Natural killer cell (primary cell): ENCODE results near the gene KANSL1L. TPM values are rescaled to one million over a fixed set of nuclear protein-coding genes. Genes with fewer than 3 reads are reported as not detected.

ENCODE experiments used
- ATAC-seq, 3 donors: fragments of 150-1000 bp in 2 of 3; fragments of 200-7000 bp in 1 of 3; cut with Tn5 transposase; 1 replicate in 1 of 3; 2 replicates in 2 of 3; pipeline ENCODE4 v1.10.0; 2021; ENCODE audit warnings: mild to moderate bottlenecking in 2 of 3, moderate library complexity in 2 of 3
- DNase-seq, 2 donors: peaks; one replicate each; pipeline versions ENCODE4 v3.0.0 to v3.0.0-alpha.2; 2013 to 2021; ENCODE audit warnings: mixed read lengths in 1 of 2
- H3K27ac ChIP-seq: one replicate; pipeline ENCODE4 v1.5.1; 2013; ENCODE audit warnings: mild to moderate bottlenecking, low read length
- H3K27me3 ChIP-seq: one replicate; pipeline ENCODE4 v1.6.1; 2013; ENCODE audit warnings: low read length; ENCODE audit not compliant: control insufficient read depth, insufficient read depth
- H3K36me3 ChIP-seq: one replicate; pipeline ENCODE4 v1.6.1; 2013; ENCODE audit warnings: low read length; ENCODE audit not compliant: control insufficient read depth, insufficient read depth
- H3K4me1 ChIP-seq: one replicate; pipeline ENCODE4 v1.6.1; 2013; ENCODE audit warnings: low read length; ENCODE audit not compliant: control insufficient read depth, insufficient read depth
- H3K4me3 ChIP-seq: one replicate; pipeline ENCODE4 v1.5.1; 2013; ENCODE audit warnings: low read length
- H3K9me3 ChIP-seq: one replicate; pipeline ENCODE4 v1.6.1; 2013; ENCODE audit warnings: low read length; ENCODE audit not compliant: control insufficient read depth, insufficient read depth
- H3K27ac Mint-ChIP-seq, 2 donors: one replicate each; pipeline ENCODE4 v1.8.0; 2022; ENCODE audit warnings: mild to moderate bottlenecking in 2 of 2, mixed read lengths in 2 of 2, moderate library complexity in 1 of 2
- H3K27me3 Mint-ChIP-seq, 2 donors: one replicate each; pipeline ENCODE4 v1.8.0; 2022; ENCODE audit warnings: low read depth in 2 of 2, mixed read lengths in 2 of 2
- H3K36me3 Mint-ChIP-seq: one replicate; pipeline ENCODE4 v1.8.0; 2022; ENCODE audit warnings: mixed read lengths
- H3K4me1 Mint-ChIP-seq, 2 donors: one replicate each; pipeline ENCODE4 v1.8.0; 2022; ENCODE audit warnings: mixed read lengths in 2 of 2
- H3K4me3 Mint-ChIP-seq: one replicate; pipeline ENCODE4 v1.8.0; 2022; ENCODE audit warnings: mild to moderate bottlenecking, moderate library complexity, mixed read lengths
- H3K9me3 Mint-ChIP-seq, 2 donors: one replicate each; pipeline ENCODE4 v1.8.0; 2022; ENCODE audit warnings: mixed read lengths in 2 of 2
- WGBS: methylation state at CpG from one replicate; pipeline ENCODE4 v1.1.7; 2013; ENCODE audit warnings: missing lambda C conversion rate; ENCODE audit not compliant: insufficient coverage; 5-methylcytosine and 5-hydroxymethylcytosine counted together
- intact Hi-C: fragments of 100-400 bp; cut with micrococcal nuclease; formaldehyde crosslinking; loops from one replicate; pipeline ENCODE4 v1.14.2; 2022
- total RNA-seq, 4 donors: library from RNA; stranded (reverse); fragments of 120-200 nt in 1 of 4; gene quantifications; one replicate each; pipeline versions ENCODE4 v1.2.3 to v1.2.4, GENCODE V29; 2013 to 2022
- TF ChIP-seq, protein P1 (sequence below): fragments of 200-600 bp; IDR thresholded peaks from one replicate; pipeline ENCODE4 v1.8.0; 2022; ENCODE audit warnings: antibody characterized with exemption

KANSL1L gene
- total RNA-seq, 3 donors from 2014 or later (not counting 1 experiment from before 2014, with no cell fraction given) = 7.6 to 11.2 (median 9.5) TPM

GRCh38 chr2:210207929-210208328 lies 36.7 kb upstream of the KANSL1L start:
- H3K4me3 ChIP-seq = no peak overlapping the region
- no peak for DNase-seq
- H3K36me3 ChIP-seq = no peaks in the 10 kb centered on the region
- H3K4me1 Mint-ChIP-seq = no peaks in the 10 kb centered on the region
- no peak overlapping the region for H3K27ac Mint-ChIP-seq
- H3K36me3 Mint-ChIP-seq = no peaks in the 10 kb centered on the region
- intact Hi-C loops = no loop called here
- TF ChIP-seq, protein P1, sequence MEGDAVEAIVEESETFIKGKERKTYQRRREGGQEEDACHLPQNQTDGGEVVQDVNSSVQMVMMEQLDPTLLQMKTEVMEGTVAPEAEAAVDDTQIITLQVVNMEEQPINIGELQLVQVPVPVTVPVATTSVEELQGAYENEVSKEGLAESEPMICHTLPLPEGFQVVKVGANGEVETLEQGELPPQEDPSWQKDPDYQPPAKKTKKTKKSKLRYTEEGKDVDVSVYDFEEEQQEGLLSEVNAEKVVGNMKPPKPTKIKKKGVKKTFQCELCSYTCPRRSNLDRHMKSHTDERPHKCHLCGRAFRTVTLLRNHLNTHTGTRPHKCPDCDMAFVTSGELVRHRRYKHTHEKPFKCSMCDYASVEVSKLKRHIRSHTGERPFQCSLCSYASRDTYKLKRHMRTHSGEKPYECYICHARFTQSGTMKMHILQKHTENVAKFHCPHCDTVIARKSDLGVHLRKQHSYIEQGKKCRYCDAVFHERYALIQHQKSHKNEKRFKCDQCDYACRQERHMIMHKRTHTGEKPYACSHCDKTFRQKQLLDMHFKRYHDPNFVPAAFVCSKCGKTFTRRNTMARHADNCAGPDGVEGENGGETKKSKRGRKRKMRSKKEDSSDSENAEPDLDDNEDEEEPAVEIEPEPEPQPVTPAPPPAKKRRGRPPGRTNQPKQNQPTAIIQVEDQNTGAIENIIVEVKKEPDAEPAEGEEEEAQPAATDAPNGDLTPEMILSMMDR = no peak
- WGBS = 67% methylated on average over 1 of the region's 1 CpG
- no peaks in the 10 kb centered on the region for H3K27me3 ChIP-seq
- no peaks in the 10 kb centered on the region for H3K4me1 ChIP-seq
- H3K27me3 Mint-ChIP-seq = peaks cover 8 to 10% of the 10 kb centered on the region in 2 donors
- H3K4me3 Mint-ChIP-seq = no peak overlapping the region
- no peak for ATAC-seq
- no peaks in the 10 kb centered on the region for H3K9me3 Mint-ChIP-seq
- H3K27ac ChIP-seq = no peak overlapping the region
- H3K9me3 ChIP-seq = no peaks in the 10 kb centered on the region

- DNase-seq = no peak
- intact Hi-C loops = no loop called here
- no peaks in the 10 kb centered on the region for H3K9me3 ChIP-seq
Observed at GRCh38 chr2:210203558-210203957, 32.3 kb upstream of the KANSL1L start.

DNA sequence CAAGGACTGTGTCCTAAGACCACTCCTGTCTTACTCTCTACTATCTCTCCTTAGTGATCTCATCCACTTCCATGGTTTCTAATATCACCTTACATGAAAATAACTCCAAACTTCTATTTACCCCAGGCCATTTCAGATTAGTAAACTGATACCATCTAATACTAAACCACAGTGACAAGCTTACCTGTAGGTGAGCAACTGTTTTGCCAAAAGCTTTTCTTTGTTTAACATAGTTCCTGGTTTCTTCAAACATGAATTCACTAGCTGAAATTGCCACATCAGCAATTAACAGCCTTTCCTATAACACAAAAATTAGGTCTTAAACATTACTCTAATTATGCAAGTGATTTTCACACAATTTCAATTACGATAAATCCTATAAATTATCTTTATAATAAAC lies 31.9 kb upstream of the KANSL1L start:
- Histone ChIP-seq H3K36me3 (no peaks in the 10 kb centered on the region), H3K4me3 (no peak overlapping the region), H3K9me3 (no peaks in the 10 kb centered on the region), H3K27ac (no peak overlapping the region), H3K4me1 (no peaks in the 10 kb centered on the region), H3K27me3 (no peaks in the 10 kb centered on the region)
- no CpG with 5 or more reads among the region's 1 CpG for WGBS
- Mint-ChIP-seq H3K27ac (no peak overlapping the region), H3K4me3 (no peak overlapping the region), H3K4me1 (no peaks in the 10 kb centered on the region), H3K27me3 (peaks cover 17 to 24% of the 10 kb centered on the region in 2 donors), H3K36me3 (no peaks in the 10 kb centered on the region), H3K9me3 (no peaks in the 10 kb centered on the region)
- TF ChIP-seq, protein P1 = no peak
- no peak for ATAC-seq
- intact Hi-C loops = no loop called here
- DNase-seq = no peak

More at GRCh38 chr2:210203558-210203957, 32.3 kb upstream of the KANSL1L start:
- H3K9me3 Mint-ChIP-seq = no peaks in the 10 kb centered on the region
- no peaks in the 10 kb centered on the region for H3K36me3 Mint-ChIP-seq
- no peaks in the 10 kb centered on the region for H3K4me1 Mint-ChIP-seq
- no peak overlapping the region for H3K4me3 ChIP-seq
- H3K27me3 ChIP-seq = no peaks in the 10 kb centered on the region
- TF ChIP-seq, protein P1 = no peak
- no peak for ATAC-seq
- peaks cover 17 to 24% of the 10 kb centered on the region in 2 donors for H3K27me3 Mint-ChIP-seq
- no peak overlapping the region for H3K4me3 Mint-ChIP-seq
- WGBS = 89% methylated on average over 1 of the region's 1 CpG
- H3K36me3 ChIP-seq = no peaks in the 10 kb centered on the region
- H3K4me1 ChIP-seq = no peaks in the 10 kb centered on the region
- no peak overlapping the region for H3K27ac Mint-ChIP-seq
- no peak overlapping the region for H3K27ac ChIP-seq

DNA sequence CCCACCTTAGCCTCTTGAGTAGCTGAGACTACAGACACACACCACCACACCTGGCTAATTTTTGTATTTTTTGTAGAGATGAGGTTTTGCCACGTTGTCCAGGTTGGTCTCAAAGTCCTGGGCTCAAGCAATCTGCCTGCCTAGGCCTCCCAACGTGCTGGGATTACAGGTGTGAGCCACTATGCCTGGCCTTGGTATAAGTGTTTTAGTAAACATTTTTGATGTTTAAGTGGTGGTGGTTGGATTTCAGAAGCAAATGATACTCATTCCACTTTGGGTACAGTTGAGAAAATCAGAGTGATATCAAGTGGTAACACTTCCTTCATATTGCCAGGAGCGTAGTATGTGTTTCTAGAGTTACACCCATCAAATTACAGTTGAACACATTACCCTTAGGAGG lies 28.6 kb upstream of the KANSL1L start:
- Histone ChIP-seq H3K4me1 (no peaks in the 10 kb centered on the region), H3K27ac (no peak overlapping the region), H3K4me3 (no peak overlapping the region), H3K27me3 (no peaks in the 10 kb centered on the region), H3K36me3 (no peaks in the 10 kb centered on the region), H3K9me3 (no peaks in the 10 kb centered on the region)
- ATAC-seq (no peak), DNase-seq (no peak)
- TF ChIP-seq, protein P1 = no peak
- Mint-ChIP-seq H3K4me1 (no peaks in the 10 kb centered on the region), H3K4me3 (no peak overlapping the region), H3K27me3 (peaks cover 13 to 24% of the 10 kb centered on the region in 2 donors), H3K9me3 (no peaks in the 10 kb centered on the region), H3K36me3 (no peaks in the 10 kb centered on the region), H3K27ac (no peak overlapping the region)
- 81% methylated on average over 2 of the region's 3 CpGs for WGBS
- intact Hi-C loops = loop anchor here (1.0 to 5.0 kb wide), 3 partner anchors 128 to 1828 kb away; no protein-coding TSS in a partner anchor
